GM18519 (cell line): ENCODE results near the gene BCAR3.

Experiments used
- ATAC-seq: cut with Tn5 transposase; IDR thresholded peaks from one replicate; pipeline ENCODE4 v1.9.1; 2021; ENCODE audit warnings: mild to moderate bottlenecking, moderate library complexity; ENCODE audit not compliant: unreplicated experiment, low FRiP score

BCAR3 gene

DNA sequence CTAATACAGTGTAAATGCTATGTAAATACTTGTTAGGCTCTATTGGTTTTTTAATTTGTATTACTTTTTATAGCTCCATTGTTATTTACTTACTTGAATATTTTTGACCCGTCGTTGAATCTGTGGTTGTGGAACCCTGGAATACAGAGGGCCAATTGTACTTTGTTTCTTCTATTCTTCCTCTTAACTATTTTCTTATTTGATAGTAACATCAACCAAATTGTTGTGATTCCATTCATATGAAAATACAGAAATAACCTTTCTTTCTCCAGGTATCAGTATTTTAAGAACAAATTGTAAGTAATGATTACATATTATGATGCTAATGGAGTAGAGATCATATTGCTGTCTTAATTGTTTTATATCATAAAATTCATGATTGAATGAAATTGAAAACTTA lies 160.0 kb downstream of the BCAR3 start:
- ATAC-seq = no peak

- no peak for ATAC-seq
Observed at GRCh38 chr1:93519199-93519829, 162.3 kb downstream of the BCAR3 start.

DNA sequence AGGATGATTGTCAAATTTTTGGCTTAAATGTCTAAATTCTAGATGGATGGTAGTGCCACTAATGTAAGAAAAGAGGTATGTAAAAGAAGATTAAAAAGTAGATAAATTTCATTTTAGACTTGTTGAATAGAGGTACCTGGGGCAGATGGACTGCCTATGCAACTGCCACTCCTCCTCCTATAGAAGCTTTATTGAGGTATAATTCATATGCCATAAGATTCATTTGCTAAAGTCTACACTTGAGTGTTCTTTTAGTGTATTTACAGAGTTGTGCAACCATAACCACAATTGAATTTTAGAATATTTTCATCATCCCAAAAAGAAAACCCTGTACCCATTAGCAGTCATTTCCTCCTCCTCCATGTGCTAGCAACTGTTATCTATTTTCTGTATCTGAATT lies 163.1 kb downstream of the BCAR3 start:
- ATAC-seq = no peak

DNA sequence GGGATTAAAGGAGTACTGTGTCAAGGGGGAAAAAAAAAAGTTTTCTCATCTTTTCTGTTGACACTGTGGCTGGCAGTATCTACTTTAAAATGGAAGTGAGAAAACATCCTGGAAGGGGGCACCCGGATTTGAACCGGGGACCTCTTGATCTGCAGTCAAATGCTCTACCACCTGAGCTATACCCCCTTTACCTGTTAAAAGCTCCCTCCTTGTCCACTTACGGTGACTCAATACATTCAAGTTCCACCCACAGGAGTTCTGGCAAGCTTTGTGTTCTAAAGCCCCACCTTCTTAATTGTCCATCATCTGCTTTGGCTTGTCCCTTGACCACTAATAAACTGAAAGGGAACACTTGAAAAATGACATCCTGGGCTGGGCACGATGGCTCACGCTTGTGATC lies 165.5 kb downstream of the BCAR3 start:
- no peak for ATAC-seq
